ENCODE data around the gene ERO1B. TPM values are rescaled to one million over a fixed set of nuclear protein-coding genes. Genes with fewer than 3 reads are reported as not detected.

Gene ERO1B
- total RNA-seq, 1 experiment from 2014 or later: 3.2 TPM

DNA sequence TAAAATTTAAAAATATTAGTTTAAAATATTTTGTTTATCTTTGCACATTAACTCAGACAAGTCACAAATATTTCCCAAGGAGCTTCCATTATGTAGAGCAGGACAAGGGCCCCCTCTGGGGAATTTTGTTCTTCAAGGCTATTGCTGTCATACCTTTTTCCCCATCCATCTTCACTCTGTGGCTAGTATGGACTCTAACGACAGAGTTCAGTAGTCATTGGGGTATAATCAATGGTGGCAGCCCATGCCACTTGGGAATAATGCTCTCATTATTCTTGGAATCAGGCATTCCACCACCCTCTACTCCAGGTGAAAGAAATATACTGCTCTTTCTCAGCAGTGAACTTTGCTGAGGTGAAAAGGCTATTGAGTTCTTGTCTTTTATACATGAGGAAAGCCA lies 38.5 kb upstream of the ERO1B start (continued):
- TF ChIP-seq, protein P1, sequence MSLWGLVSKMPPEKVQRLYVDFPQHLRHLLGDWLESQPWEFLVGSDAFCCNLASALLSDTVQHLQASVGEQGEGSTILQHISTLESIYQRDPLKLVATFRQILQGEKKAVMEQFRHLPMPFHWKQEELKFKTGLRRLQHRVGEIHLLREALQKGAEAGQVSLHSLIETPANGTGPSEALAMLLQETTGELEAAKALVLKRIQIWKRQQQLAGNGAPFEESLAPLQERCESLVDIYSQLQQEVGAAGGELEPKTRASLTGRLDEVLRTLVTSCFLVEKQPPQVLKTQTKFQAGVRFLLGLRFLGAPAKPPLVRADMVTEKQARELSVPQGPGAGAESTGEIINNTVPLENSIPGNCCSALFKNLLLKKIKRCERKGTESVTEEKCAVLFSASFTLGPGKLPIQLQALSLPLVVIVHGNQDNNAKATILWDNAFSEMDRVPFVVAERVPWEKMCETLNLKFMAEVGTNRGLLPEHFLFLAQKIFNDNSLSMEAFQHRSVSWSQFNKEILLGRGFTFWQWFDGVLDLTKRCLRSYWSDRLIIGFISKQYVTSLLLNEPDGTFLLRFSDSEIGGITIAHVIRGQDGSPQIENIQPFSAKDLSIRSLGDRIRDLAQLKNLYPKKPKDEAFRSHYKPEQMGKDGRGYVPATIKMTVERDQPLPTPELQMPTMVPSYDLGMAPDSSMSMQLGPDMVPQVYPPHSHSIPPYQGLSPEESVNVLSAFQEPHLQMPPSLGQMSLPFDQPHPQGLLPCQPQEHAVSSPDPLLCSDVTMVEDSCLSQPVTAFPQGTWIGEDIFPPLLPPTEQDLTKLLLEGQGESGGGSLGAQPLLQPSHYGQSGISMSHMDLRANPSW (CRISPR knock-in tag; conservative IDR thresholded peaks at IDR 0.05; ENCODE audit: low read depth): no peak
- TF ChIP-seq, protein P2, sequence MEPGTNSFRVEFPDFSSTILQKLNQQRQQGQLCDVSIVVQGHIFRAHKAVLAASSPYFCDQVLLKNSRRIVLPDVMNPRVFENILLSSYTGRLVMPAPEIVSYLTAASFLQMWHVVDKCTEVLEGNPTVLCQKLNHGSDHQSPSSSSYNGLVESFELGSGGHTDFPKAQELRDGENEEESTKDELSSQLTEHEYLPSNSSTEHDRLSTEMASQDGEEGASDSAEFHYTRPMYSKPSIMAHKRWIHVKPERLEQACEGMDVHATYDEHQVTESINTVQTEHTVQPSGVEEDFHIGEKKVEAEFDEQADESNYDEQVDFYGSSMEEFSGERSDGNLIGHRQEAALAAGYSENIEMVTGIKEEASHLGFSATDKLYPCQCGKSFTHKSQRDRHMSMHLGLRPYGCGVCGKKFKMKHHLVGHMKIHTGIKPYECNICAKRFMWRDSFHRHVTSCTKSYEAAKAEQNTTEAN (CRISPR knock-in tag; IDR thresholded peaks at IDR 0.05): no peak
- TF ChIP-seq PREB (CRISPR knock-in tag; IDR thresholded peaks at IDR 0.05; ENCODE audit: borderline replicate concordance): no peak
- TF ChIP-seq HMGA2 (CRISPR knock-in tag; IDR thresholded peaks at IDR 0.05): no peak

GRCh38 chr1:236316437-236316836 lies 34.7 kb upstream of the ERO1B start:
- Mint-ChIP-seq H3K4me3 (no peak overlapping the region), H3K4me1 (peaks cover 17% of the 10 kb centered on the region), H3K27ac (no peak overlapping the region; the same call in 1 of the 2 replicates), H3K9me3 (0 out of 2 replicates have a peak, but pooled peaks cover 3% of the 10 kb centered on the region), H3K27me3 (ENCODE audit: low read depth) (no peaks in the 10 kb centered on the region), H3K36me3 (no peaks in the 10 kb centered on the region)
- ChIA-PET POLR2A (no interaction called here), CTCF (no interaction called here)
- ATAC-seq: no peak
- DNase-seq (ENCODE audit: low spot score): no peak
- TF ChIP-seq, protein P3, sequence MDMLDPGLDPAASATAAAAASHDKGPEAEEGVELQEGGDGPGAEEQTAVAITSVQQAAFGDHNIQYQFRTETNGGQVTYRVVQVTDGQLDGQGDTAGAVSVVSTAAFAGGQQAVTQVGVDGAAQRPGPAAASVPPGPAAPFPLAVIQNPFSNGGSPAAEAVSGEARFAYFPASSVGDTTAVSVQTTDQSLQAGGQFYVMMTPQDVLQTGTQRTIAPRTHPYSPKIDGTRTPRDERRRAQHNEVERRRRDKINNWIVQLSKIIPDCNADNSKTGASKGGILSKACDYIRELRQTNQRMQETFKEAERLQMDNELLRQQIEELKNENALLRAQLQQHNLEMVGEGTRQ (CRISPR knock-in tag; IDR thresholded peaks at IDR 0.05): no peak
- TF ChIP-seq ZNF121 (CRISPR knock-in tag; IDR thresholded peaks at IDR 0.05) (peak; percentile 65; the same call in 1 of the 2 replicates), CREB1 (CRISPR knock-in tag; IDR thresholded peaks at IDR 0.05) (no peak), OVOL2 (CRISPR knock-in tag; IDR thresholded peaks at IDR 0.05; ENCODE audit: borderline replicate concordance) (no peak), ZNF232 (CRISPR knock-in tag; IDR thresholded peaks at IDR 0.05) (no peak)

GRCh38 chr1:236315518-236315917 lies 33.8 kb upstream of the ERO1B start:
- no peak for DNase-seq (ENCODE audit: low spot score)
- Mint-ChIP-seq H3K4me3 (no peak overlapping the region), H3K36me3 (no peaks in the 10 kb centered on the region), H3K4me1 (peaks cover 17% of the 10 kb centered on the region), H3K9me3 (no peaks in the 10 kb centered on the region), H3K27ac (no peak overlapping the region), H3K27me3 (ENCODE audit: low read depth) (no peaks in the 10 kb centered on the region)
- TF ChIP-seq FOXK1 (CRISPR knock-in tag; IDR thresholded peaks at IDR 0.05) (no peak), AFF4 (CRISPR knock-in tag; IDR thresholded peaks at IDR 0.05; ENCODE audit: borderline replicate concordance) (no peak), TCF7 (CRISPR knock-in tag; IDR thresholded peaks at IDR 0.05; ENCODE audit: low read depth) (no peak), OVOL2 (CRISPR knock-in tag; IDR thresholded peaks at IDR 0.05; ENCODE audit: borderline replicate concordance) (no peak), JUN (CRISPR knock-in tag; IDR thresholded peaks at IDR 0.05) (no peak), NR1H2 (CRISPR knock-in tag; IDR thresholded peaks at IDR 0.05) (no peak), ESRRA (CRISPR knock-in tag; IDR thresholded peaks at IDR 0.05; ENCODE audit: borderline replicate concordance) (no peak), ZMAT4 (CRISPR knock-in tag; IDR thresholded peaks at IDR 0.05) (no peak)
- TF ChIP-seq, protein P4, sequence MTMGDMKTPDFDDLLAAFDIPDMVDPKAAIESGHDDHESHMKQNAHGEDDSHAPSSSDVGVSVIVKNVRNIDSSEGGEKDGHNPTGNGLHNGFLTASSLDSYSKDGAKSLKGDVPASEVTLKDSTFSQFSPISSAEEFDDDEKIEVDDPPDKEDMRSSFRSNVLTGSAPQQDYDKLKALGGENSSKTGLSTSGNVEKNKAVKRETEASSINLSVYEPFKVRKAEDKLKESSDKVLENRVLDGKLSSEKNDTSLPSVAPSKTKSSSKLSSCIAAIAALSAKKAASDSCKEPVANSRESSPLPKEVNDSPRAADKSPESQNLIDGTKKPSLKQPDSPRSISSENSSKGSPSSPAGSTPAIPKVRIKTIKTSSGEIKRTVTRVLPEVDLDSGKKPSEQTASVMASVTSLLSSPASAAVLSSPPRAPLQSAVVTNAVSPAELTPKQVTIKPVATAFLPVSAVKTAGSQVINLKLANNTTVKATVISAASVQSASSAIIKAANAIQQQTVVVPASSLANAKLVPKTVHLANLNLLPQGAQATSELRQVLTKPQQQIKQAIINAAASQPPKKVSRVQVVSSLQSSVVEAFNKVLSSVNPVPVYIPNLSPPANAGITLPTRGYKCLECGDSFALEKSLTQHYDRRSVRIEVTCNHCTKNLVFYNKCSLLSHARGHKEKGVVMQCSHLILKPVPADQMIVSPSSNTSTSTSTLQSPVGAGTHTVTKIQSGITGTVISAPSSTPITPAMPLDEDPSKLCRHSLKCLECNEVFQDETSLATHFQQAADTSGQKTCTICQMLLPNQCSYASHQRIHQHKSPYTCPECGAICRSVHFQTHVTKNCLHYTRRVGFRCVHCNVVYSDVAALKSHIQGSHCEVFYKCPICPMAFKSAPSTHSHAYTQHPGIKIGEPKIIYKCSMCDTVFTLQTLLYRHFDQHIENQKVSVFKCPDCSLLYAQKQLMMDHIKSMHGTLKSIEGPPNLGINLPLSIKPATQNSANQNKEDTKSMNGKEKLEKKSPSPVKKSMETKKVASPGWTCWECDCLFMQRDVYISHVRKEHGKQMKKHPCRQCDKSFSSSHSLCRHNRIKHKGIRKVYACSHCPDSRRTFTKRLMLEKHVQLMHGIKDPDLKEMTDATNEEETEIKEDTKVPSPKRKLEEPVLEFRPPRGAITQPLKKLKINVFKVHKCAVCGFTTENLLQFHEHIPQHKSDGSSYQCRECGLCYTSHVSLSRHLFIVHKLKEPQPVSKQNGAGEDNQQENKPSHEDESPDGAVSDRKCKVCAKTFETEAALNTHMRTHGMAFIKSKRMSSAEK (CRISPR knock-in tag; IDR thresholded peaks at IDR 0.05; ENCODE audit: borderline replicate concordance): no peak
- ATAC-seq: no peak
- ChIA-PET CTCF (no interaction called here), POLR2A (no interaction called here)

Measured in WTC11 (cell line).